ENCODE results near the gene SH2D3C. TPM values are rescaled to one million over a fixed set of nuclear protein-coding genes. Genes with fewer than 3 reads are reported as not detected.

Gene SH2D3C
- total and polyA plus RNA-seq, 12 donors, result 2.1 to 27.1 (median 10.3) TPM

DNA sequence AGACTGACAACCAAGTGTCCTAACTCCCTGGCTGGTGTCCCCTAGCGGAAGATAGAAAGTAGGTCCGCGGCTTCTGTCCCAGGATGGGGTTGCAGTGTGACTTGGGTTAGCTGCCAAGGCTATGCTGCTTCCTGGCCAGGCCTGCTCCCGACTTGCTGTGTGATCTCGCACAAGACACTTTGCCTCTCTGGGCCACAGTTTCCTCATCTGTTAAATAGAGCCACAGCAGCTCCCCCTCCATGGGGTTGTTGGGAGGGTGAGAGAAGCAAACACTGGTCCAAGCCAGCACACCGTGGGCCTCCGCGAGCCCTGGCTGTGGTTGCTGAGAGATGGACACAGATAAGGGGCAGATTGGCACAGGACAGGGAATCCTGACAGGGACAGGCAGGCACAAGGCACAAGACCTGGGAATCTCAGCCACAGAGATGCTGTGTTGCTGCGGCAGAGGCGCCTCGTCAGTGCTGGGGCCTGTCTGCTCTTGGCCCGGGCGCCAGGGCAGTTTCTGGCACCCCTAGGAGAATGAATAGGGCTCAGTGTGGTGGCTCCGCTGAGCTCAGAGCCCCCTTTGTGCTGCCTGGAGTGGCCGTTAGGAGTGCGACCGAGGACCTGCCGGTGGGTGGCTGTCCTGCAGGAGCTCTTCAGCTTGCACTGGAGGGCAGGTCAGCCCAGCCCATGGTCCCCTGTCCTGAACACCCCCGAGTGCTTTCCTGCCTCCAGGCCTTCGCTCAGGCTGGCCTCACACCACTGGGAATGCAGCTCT, 1.8 kb upstream of the SH2D3C start:
- Histone ChIP-seq H3K4me1 (replicated peaks in 1 of 2) (peaks cover 0 to 7% of the 10 kb centered on the region in 2 donors), H3K9me3 (replicated peaks in 1 of 3) (no peaks in the 10 kb centered on the region), H3K27me3 (no peaks in the 10 kb centered on the region), H3K4me3 (no peak overlapping the region), H3K27ac (no peak overlapping the region), H3K36me3 (replicated peaks in 1 of 2) (no peaks in the 10 kb centered on the region)
- TF ChIP-seq, protein P1, sequence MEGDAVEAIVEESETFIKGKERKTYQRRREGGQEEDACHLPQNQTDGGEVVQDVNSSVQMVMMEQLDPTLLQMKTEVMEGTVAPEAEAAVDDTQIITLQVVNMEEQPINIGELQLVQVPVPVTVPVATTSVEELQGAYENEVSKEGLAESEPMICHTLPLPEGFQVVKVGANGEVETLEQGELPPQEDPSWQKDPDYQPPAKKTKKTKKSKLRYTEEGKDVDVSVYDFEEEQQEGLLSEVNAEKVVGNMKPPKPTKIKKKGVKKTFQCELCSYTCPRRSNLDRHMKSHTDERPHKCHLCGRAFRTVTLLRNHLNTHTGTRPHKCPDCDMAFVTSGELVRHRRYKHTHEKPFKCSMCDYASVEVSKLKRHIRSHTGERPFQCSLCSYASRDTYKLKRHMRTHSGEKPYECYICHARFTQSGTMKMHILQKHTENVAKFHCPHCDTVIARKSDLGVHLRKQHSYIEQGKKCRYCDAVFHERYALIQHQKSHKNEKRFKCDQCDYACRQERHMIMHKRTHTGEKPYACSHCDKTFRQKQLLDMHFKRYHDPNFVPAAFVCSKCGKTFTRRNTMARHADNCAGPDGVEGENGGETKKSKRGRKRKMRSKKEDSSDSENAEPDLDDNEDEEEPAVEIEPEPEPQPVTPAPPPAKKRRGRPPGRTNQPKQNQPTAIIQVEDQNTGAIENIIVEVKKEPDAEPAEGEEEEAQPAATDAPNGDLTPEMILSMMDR (IDR thresholded peaks at IDR 0.05), result no peak
- no peak for TF ChIP-seq POLR2A (IDR thresholded peaks at IDR 0.05)
- 59 to 79% (median 74%) methylated on average over 10 to 20 of the region's 20 CpGs for WGBS, 4 donors
- intact Hi-C loops (cut with DNase I), result loop anchor here (5.0 kb wide), 1 partner anchor 38 kb away; no protein-coding TSS in a partner anchor
- no peak for DNase-seq

DNA sequence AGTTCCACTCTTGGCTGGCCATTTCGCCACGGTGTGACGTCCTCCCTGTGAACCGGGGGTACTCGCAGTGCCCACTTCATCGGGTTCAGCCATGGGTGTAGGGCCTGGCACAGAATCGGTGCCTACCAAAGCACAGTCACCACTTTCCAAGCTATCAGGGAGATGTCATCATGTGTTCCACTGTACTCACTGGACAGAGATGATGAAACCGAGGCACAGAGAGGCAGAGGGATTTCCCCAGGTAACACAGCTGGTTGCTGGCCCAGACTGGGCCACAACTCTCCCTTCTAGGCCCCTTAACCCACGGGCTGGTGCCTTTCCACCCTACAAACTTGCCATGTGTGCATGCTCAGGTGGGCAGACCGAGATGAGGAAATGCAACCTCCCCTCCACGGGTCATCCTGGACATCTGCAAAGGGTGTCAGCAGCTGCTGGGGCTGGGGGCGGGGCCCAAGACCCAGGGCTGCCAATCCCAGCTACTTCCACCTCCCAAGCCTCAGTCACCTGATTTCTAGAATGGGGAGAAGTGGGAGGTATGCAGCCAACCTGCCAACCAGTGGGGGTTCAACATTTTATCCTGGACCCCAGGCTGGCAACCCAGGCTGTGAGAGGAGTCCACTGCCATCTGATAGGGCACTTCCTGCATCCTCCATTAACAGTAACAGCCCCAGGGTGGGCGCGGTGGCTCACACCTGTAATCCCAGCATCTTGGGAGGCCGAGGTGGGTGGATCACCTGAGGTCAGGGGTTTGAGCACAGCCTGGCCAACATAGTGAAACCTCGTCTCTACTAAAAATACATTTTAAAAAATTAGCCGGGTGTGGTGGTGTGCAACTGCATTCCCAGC, 893 bp upstream of the SH2D3C start:
- H3K4me1 ChIP-seq (replicated peaks in 1 of 2), result peaks cover 0 to 7% of the 10 kb centered on the region in 2 donors
- whole genome bisulfite sequencing, 4 donors, result 62 to 81% (median 72%) methylated on average over 5 to 17 of the region's 17 CpGs

DNA sequence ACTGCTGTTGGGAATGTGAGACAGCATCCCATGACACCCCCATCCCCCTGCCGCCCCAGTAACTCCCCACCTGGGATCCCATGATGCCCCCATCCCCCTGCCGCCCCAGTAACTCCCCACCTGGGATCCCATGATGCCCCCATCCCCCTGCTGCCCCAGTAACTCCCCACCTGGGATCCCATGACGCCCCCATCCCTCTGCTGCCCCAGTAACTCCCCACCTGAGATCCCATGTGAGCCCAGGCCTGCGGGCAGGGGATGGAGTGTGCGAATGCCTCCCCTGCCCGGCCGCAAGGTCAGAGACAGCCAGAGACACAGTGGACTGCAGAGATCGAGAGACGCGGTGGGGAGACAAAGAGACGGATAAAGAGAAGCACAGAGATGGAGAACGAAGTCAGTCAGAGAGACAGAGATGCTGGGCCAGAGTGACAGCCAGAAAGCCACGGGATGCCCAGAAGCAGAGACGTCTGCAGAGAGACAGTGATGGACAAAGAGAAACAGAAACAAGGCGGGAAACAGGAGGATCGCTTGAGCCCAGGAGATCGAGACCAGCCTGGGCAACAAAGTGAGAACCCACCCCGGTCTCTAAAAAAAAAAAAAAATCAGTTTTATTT, 992 bp downstream of the SH2D3C start:
- no peaks in the 10 kb centered on the region for H3K9me3 ChIP-seq (replicated peaks in 1 of 3)
- H3K36me3 ChIP-seq (replicated peaks in 1 of 2), result no peaks in the 10 kb centered on the region
- H3K4me1 ChIP-seq (replicated peaks in 1 of 2), result no peaks in the 10 kb centered on the region
- no peak for TF ChIP-seq POLR2A (IDR thresholded peaks at IDR 0.05)
- TF ChIP-seq, protein P1 (IDR thresholded peaks at IDR 0.05), result no peak
- H3K27me3 ChIP-seq, result no peaks in the 10 kb centered on the region
- H3K4me3 ChIP-seq, result no peak overlapping the region
- intact Hi-C loops (cut with DNase I), result no loop called here
- no peak for DNase-seq
- no peak overlapping the region for H3K27ac ChIP-seq
- 68 to 72% (median 69%) methylated on average over 15 to 18 of the region's 18 CpGs for WGBS, 4 donors

More for the DNA sequence above, 893 bp upstream of the SH2D3C start:
- intact Hi-C loops (cut with DNase I), result no loop called here
- TF ChIP-seq POLR2A (IDR thresholded peaks at IDR 0.05), result no peak
- TF ChIP-seq, protein P1 (IDR thresholded peaks at IDR 0.05), result no peak
- Histone ChIP-seq H3K27ac (peak overlapping the region in 1 of 5 donors; percentile 33), H3K4me3 (no peak overlapping the region), H3K27me3 (no peaks in the 10 kb centered on the region), H3K36me3 (replicated peaks in 1 of 2) (no peaks in the 10 kb centered on the region), H3K9me3 (replicated peaks in 1 of 3) (no peaks in the 10 kb centered on the region)
- no peak for DNase-seq

DNA sequence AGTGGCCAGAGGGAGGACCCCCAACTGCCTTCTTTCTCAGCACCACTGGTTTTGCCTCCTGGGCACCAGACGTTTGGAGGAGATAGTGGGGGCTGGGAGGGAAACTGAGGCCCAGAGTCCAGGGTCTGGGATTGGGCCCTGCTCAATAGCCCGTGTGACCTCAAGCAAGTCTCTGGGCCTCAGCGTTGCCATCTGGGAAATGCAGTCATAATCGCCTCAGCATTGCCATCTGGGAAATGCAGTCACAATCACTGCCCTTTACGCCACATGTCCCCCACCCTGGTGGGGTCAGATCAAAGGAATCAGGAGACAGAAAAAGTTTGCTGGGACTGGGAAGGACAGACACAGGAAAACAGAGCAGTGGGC, 1.6 kb downstream of the SH2D3C start:
- TF ChIP-seq POLR2A (IDR thresholded peaks at IDR 0.05), result no peak
- TF ChIP-seq, protein P1 (IDR thresholded peaks at IDR 0.05), result no peak
- intact Hi-C loops (cut with DNase I), result no loop called here
- WGBS, 4 donors, result 41 to 65% (median 57%) methylated on average over 5 of the region's 5 CpGs
- H3K27ac ChIP-seq, result no peak overlapping the region
- no peak for DNase-seq
- no peaks in the 10 kb centered on the region for H3K4me1 ChIP-seq (replicated peaks in 1 of 2)
- H3K9me3 ChIP-seq (replicated peaks in 1 of 3), result no peaks in the 10 kb centered on the region
- no peaks in the 10 kb centered on the region for H3K36me3 ChIP-seq (replicated peaks in 1 of 2)
- H3K27me3 ChIP-seq, result no peaks in the 10 kb centered on the region
- no peak overlapping the region for H3K4me3 ChIP-seq
